WTC11 (cell line): ENCODE data around the gene TUBD1. TPM values are rescaled to one million over a fixed set of nuclear protein-coding genes. Genes with fewer than 3 reads are reported as not detected.

ENCODE experiments used
- ATAC-seq: fragments of 200-7000 bp; cut with Tn5 transposase; 2 replicates; pipeline ENCODE4 v1.10.0; 2021; ENCODE audit warnings: mild to moderate bottlenecking, moderate library complexity
- CTCF ChIA-PET: fragments of 300-600 bp; sonication (Branson Sonifier 250); formaldehyde crosslinking; loops from one replicate; lab custom pipeline; 2021; ENCODE audit warnings: antibody characterized with exemption; lab: Charles Lee
- POLR2A ChIA-PET: fragments of 350-600 bp; sonication (Branson Sonifier 250); formaldehyde crosslinking; loops from one replicate; lab custom pipeline; 2021; ENCODE audit warnings: antibody characterized with exemption; lab: Charles Lee
- DNase-seq: peaks from one replicate; pipeline ENCODE4 v3.0.0; 2021; ENCODE audit warnings: low spot score
- H3K27ac Mint-ChIP-seq: 2 replicates; pipeline ENCODE4 v1.8.0; 2021; ENCODE audit warnings: mixed read lengths
- H3K27me3 Mint-ChIP-seq: 2 replicates; pipeline ENCODE4 v1.8.0; 2021; ENCODE audit warnings: low read depth, mild to moderate bottlenecking, moderate library complexity, mixed read lengths
- H3K36me3 Mint-ChIP-seq: 2 replicates; pipeline ENCODE4 v1.8.0; 2021; ENCODE audit warnings: mixed read lengths
- H3K4me1 Mint-ChIP-seq: 2 replicates; pipeline ENCODE4 v1.8.0; 2022; ENCODE audit warnings: mixed read lengths
- H3K4me3 Mint-ChIP-seq: 2 replicates; pipeline ENCODE4 v1.8.0; 2021; ENCODE audit warnings: mild to moderate bottlenecking, moderate library complexity, mixed read lengths
- H3K9me3 Mint-ChIP-seq: 2 replicates; pipeline ENCODE4 v1.8.0; 2021; ENCODE audit warnings: mixed read lengths
- CBFB ChIP-seq: sonication (generic); formaldehyde crosslinking; IDR thresholded peaks from 2 replicates; pipeline ENCODE4 v1.8.1; 2022; ENCODE audit warnings: mild to moderate bottlenecking, low read depth, missing genetic modification reagents
- ETV6 ChIP-seq: sonication (generic); formaldehyde crosslinking; IDR thresholded peaks from 2 replicates; pipeline ENCODE4 v1.8.1; 2022; ENCODE audit warnings: mild to moderate bottlenecking, missing genetic modification reagents
- GRHL2 ChIP-seq: fragments of 250-450 bp; sonication (Bioruptor Pico); IDR thresholded peaks from 2 replicates; pipeline ENCODE4 v1.8.0; 2022; ENCODE audit warnings: mild to moderate bottlenecking, moderate library complexity; ENCODE audit not compliant: insufficient replicate concordance, severe bottlenecking
- IRF2 ChIP-seq: sonication (generic); formaldehyde crosslinking; IDR thresholded peaks from 2 replicates; pipeline ENCODE4 v1.8.0; 2022; ENCODE audit warnings: low read depth, missing genetic modification reagents, borderline replicate concordance
- JAZF1 ChIP-seq: fragments of 250-450 bp; sonication (Bioruptor Pico); IDR thresholded peaks from 2 replicates; pipeline ENCODE4 v1.9.0; 2021; ENCODE audit warnings: moderate library complexity, mild to moderate bottlenecking, inconsistent platforms
- NFE2L1 ChIP-seq: sonication (generic); formaldehyde crosslinking; IDR thresholded peaks from 2 replicates; pipeline ENCODE4 v1.8.1; 2023; ENCODE audit warnings: missing genetic modification reagents
- RELA ChIP-seq: sonication (generic); formaldehyde crosslinking; IDR thresholded peaks from 2 replicates; pipeline ENCODE4 v1.8.1; 2022; ENCODE audit warnings: missing genetic modification reagents, mild to moderate bottlenecking, borderline replicate concordance
- RORB ChIP-seq: fragments of 250-450 bp; sonication (Bioruptor Pico); IDR thresholded peaks from 2 replicates; pipeline ENCODE4 v1.9.0; 2021; ENCODE audit warnings: mild to moderate bottlenecking
- SMAD4 ChIP-seq: sonication (generic); formaldehyde crosslinking; IDR thresholded peaks from 2 replicates; pipeline ENCODE4 v1.8.0; 2022; ENCODE audit warnings: mild to moderate bottlenecking, missing genetic modification reagents
- SOX15 ChIP-seq: fragments of 250-450 bp; sonication (Bioruptor Pico); IDR thresholded peaks from 2 replicates; pipeline ENCODE4 v1.9.0; 2021; ENCODE audit warnings: mild to moderate bottlenecking
- TEAD4 ChIP-seq: sonication (generic); formaldehyde crosslinking; IDR thresholded peaks from 2 replicates; pipeline ENCODE4 v1.8.0; 2022; ENCODE audit warnings: mild to moderate bottlenecking, missing genetic modification reagents
- ZNF121 ChIP-seq: sonication (generic); formaldehyde crosslinking; IDR thresholded peaks from 2 replicates; pipeline ENCODE4 v1.8.0; 2023; ENCODE audit warnings: missing genetic modification reagents
- ZNF138 ChIP-seq: sonication (generic); formaldehyde crosslinking; conservative IDR thresholded peaks from 2 replicates; pipeline ENCODE4 v1.8.1; 2022; ENCODE audit warnings: mild to moderate bottlenecking, moderate library complexity, missing genetic modification reagents
- ZNF232 ChIP-seq: sonication (generic); formaldehyde crosslinking; IDR thresholded peaks from 2 replicates; pipeline ENCODE4 v1.8.0; 2022; ENCODE audit warnings: mild to moderate bottlenecking, missing genetic modification reagents
- ZNF317 ChIP-seq: sonication (generic); formaldehyde crosslinking; IDR thresholded peaks from 2 replicates; pipeline ENCODE4 v1.8.1; 2023; ENCODE audit warnings: low read depth, mild to moderate bottlenecking, moderate library complexity, missing genetic modification reagents, borderline replicate concordance
- ZNF416 ChIP-seq: fragments of 250-450 bp; sonication (Bioruptor Pico); IDR thresholded peaks from 2 replicates; pipeline ENCODE4 v1.9.0; 2021; ENCODE audit warnings: mild to moderate bottlenecking, inconsistent platforms
- ZNF671 ChIP-seq: fragments of 250-450 bp; sonication (Bioruptor Pico); IDR thresholded peaks from 2 replicates; pipeline ENCODE4 v1.8.0; 2021; ENCODE audit warnings: mild to moderate bottlenecking
- total RNA-seq: library from RNA; stranded (reverse); gene quantifications from 3 replicates; pipeline ENCODE4 v1.2.3, GENCODE V29; 2021
- TF ChIP-seq, protein P1 (sequence below): sonication (generic); formaldehyde crosslinking; conservative IDR thresholded peaks from 2 replicates; pipeline ENCODE4 v1.8.1; 2022; ENCODE audit warnings: mild to moderate bottlenecking, missing genetic modification reagents
- TF ChIP-seq, protein P2 (sequence below): sonication (generic); formaldehyde crosslinking; IDR thresholded peaks from 2 replicates; pipeline ENCODE4 v1.8.0; 2022; ENCODE audit warnings: mild to moderate bottlenecking, missing genetic modification reagents
- TF ChIP-seq, protein P3 (sequence below): sonication (generic); formaldehyde crosslinking; IDR thresholded peaks from 2 replicates; pipeline ENCODE4 v1.8.1; 2023; ENCODE audit warnings: mild to moderate bottlenecking, missing genetic modification reagents, moderate library complexity
- TF ChIP-seq, protein P4 (sequence below): fragments of 250-450 bp; sonication (Bioruptor Pico); IDR thresholded peaks from 2 replicates; pipeline ENCODE4 v1.9.0; 2021; ENCODE audit warnings: mild to moderate bottlenecking
- TF ChIP-seq, protein P5 (sequence below): sonication (generic); formaldehyde crosslinking; IDR thresholded peaks from 2 replicates; pipeline ENCODE4 v1.8.0; 2023; ENCODE audit warnings: mild to moderate bottlenecking, missing genetic modification reagents

Gene TUBD1
- total RNA-seq, 1 experiment from 2014 or later, result 12.0 TPM

DNA sequence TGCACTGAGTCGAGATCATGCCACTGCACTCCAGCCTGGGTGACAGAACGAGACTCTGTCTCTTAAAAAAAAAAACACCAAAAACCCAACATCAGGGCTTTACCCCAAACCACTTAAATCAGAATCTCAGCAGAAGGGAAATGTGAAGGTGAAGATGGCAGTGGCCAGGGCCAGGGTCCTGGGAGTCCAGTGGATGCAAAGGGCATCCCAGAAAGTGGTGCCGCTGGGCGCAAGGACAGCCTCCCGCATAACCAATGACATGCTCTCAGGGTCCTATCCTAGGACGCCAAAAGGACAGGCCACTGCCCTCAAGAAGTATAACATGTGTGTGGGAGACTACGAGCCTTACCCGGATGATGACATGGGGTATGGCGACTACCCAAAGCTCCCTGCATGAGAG lies 7.9 kb downstream of the TUBD1 start:
- H3K4me3 Mint-ChIP-seq, result no peak overlapping the region
- ATAC-seq, result no peak
- no peaks in the 10 kb centered on the region for H3K27me3 Mint-ChIP-seq
- TF ChIP-seq IRF2 (no peak), ZNF121 (CRISPR knock-in tag) (no peak), GRHL2 (CRISPR knock-in tag) (no peak), SMAD4 (no peak), ZNF317 (CRISPR knock-in tag) (no peak), JAZF1 (CRISPR knock-in tag) (no peak), NFE2L1 (CRISPR knock-in tag) (no peak), ZNF232 (CRISPR knock-in tag) (no peak), ZNF671 (no peak), RELA (no peak), RORB (CRISPR knock-in tag) (no peak), ZNF416 (CRISPR knock-in tag) (no peak), SOX15 (CRISPR knock-in tag) (no peak), CBFB (no peak), ETV6 (CRISPR knock-in tag) (no peak)
- TF ChIP-seq, protein P1, sequence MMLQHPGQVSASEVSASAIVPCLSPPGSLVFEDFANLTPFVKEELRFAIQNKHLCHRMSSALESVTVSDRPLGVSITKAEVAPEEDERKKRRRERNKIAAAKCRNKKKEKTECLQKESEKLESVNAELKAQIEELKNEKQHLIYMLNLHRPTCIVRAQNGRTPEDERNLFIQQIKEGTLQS, result no peak
- TF ChIP-seq, all 79 proteins: peak for 0
- ChIA-PET POLR2A (no interaction called here), CTCF (no interaction called here)
- Mint-ChIP-seq H3K9me3 (no peaks in the 10 kb centered on the region), H3K36me3 (peaks cover 31% of the 10 kb centered on the region), H3K27ac (no peak overlapping the region), H3K4me1 (no peaks in the 10 kb centered on the region)
- no peak for DNase-seq

DNA sequence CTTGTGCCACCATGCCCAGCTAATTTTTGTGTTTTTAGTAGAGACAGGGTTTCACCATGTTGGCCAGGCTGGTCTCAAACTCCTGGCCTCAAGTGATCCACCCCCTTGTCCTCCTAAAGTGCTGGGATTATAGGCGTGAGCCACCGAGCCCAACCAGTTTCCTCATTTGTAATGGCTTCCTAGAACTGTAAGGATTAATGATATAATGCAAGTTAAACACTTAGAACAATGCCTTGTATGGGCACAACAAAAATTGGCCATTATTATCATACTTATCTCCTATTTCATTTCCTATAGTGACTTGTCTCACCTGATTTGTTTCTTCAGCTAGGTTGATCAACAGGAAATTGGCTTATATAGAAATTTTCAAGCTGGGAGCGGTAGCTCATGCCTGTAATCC lies 14.1 kb downstream of the TUBD1 start:
- H3K4me3 Mint-ChIP-seq, result no peak overlapping the region
- H3K27me3 Mint-ChIP-seq, result no peaks in the 10 kb centered on the region
- H3K36me3 Mint-ChIP-seq, result peaks cover 20% of the 10 kb centered on the region
- DNase-seq (no peak), ATAC-seq (no peak)
- no peak overlapping the region for H3K27ac Mint-ChIP-seq
- no peaks in the 10 kb centered on the region for H3K4me1 Mint-ChIP-seq
- POLR2A ChIA-PET, result no interaction called here
- H3K9me3 Mint-ChIP-seq, result no peaks in the 10 kb centered on the region
- no peak for TF ChIP-seq ZNF671
- TF ChIP-seq, protein P2, sequence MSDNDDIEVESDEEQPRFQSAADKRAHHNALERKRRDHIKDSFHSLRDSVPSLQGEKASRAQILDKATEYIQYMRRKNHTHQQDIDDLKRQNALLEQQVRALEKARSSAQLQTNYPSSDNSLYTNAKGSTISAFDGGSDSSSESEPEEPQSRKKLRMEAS (CRISPR knock-in tag), result no peak
- TF ChIP-seq, protein P3, sequence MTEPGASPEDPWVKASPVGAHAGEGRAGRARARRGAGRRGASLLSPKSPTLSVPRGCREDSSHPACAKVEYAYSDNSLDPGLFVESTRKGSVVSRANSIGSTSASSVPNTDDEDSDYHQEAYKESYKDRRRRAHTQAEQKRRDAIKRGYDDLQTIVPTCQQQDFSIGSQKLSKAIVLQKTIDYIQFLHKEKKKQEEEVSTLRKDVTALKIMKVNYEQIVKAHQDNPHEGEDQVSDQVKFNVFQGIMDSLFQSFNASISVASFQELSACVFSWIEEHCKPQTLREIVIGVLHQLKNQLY, result no peak
- TF ChIP-seq, protein P4, sequence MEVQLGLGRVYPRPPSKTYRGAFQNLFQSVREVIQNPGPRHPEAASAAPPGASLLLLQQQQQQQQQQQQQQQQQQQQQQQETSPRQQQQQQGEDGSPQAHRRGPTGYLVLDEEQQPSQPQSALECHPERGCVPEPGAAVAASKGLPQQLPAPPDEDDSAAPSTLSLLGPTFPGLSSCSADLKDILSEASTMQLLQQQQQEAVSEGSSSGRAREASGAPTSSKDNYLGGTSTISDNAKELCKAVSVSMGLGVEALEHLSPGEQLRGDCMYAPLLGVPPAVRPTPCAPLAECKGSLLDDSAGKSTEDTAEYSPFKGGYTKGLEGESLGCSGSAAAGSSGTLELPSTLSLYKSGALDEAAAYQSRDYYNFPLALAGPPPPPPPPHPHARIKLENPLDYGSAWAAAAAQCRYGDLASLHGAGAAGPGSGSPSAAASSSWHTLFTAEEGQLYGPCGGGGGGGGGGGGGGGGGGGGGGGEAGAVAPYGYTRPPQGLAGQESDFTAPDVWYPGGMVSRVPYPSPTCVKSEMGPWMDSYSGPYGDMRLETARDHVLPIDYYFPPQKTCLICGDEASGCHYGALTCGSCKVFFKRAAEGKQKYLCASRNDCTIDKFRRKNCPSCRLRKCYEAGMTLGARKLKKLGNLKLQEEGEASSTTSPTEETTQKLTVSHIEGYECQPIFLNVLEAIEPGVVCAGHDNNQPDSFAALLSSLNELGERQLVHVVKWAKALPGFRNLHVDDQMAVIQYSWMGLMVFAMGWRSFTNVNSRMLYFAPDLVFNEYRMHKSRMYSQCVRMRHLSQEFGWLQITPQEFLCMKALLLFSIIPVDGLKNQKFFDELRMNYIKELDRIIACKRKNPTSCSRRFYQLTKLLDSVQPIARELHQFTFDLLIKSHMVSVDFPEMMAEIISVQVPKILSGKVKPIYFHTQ, result no peak
- no peak for TF ChIP-seq TEAD4 (CRISPR knock-in tag)
- TF ChIP-seq, protein P5, sequence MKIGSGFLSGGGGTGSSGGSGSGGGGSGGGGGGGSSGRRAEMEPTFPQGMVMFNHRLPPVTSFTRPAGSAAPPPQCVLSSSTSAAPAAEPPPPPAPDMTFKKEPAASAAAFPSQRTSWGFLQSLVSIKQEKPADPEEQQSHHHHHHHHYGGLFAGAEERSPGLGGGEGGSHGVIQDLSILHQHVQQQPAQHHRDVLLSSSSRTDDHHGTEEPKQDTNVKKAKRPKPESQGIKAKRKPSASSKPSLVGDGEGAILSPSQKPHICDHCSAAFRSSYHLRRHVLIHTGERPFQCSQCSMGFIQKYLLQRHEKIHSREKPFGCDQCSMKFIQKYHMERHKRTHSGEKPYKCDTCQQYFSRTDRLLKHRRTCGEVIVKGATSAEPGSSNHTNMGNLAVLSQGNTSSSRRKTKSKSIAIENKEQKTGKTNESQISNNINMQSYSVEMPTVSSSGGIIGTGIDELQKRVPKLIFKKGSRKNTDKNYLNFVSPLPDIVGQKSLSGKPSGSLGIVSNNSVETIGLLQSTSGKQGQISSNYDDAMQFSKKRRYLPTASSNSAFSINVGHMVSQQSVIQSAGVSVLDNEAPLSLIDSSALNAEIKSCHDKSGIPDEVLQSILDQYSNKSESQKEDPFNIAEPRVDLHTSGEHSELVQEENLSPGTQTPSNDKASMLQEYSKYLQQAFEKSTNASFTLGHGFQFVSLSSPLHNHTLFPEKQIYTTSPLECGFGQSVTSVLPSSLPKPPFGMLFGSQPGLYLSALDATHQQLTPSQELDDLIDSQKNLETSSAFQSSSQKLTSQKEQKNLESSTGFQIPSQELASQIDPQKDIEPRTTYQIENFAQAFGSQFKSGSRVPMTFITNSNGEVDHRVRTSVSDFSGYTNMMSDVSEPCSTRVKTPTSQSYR (CRISPR knock-in tag), result no peak
- TF ChIP-seq, protein P1, result no peak
- no peak for TF ChIP-seq ZNF138
- CTCF ChIA-PET, result no interaction called here
